ENCODE results near the gene ATAD3C.
A peak's percentile ranks its signal among the peaks of the same experiment; 100 is the strongest.

DNA sequence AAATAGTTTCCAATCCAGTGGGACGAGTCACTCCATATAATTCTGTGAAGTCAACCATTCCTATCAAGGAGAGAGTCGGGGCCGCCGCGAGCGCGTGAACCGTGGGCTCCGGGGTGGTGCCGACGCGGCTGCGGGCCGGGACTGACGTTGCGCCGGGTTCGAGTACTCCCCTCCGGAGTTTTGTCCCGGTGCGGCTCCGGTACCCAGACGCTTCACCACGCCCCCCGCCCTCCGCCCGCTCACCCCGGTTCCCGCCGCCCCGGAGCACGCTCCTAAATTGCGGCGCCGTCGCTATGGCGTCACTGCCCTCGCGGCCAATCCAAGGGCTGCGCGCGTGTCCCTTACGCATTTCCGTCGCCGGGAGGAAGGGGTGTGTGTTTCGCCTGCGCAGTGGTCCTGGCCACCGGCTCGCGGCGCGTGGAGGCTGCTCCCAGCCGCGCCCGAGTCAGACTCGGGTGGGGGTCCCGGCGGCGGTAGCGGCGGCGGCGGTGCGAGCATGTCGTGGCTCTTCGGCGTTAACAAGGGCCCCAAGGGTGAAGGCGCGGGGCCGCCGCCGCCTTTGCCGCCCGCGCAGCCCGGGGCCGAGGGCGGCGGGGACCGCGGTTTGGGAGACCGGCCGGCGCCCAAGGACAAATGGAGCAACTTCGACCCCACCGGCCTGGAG, 22.0 kb downstream of the ATAD3C start, which contains the start of gene ATAD3B:
- TF ChIP-seq, protein P1, sequence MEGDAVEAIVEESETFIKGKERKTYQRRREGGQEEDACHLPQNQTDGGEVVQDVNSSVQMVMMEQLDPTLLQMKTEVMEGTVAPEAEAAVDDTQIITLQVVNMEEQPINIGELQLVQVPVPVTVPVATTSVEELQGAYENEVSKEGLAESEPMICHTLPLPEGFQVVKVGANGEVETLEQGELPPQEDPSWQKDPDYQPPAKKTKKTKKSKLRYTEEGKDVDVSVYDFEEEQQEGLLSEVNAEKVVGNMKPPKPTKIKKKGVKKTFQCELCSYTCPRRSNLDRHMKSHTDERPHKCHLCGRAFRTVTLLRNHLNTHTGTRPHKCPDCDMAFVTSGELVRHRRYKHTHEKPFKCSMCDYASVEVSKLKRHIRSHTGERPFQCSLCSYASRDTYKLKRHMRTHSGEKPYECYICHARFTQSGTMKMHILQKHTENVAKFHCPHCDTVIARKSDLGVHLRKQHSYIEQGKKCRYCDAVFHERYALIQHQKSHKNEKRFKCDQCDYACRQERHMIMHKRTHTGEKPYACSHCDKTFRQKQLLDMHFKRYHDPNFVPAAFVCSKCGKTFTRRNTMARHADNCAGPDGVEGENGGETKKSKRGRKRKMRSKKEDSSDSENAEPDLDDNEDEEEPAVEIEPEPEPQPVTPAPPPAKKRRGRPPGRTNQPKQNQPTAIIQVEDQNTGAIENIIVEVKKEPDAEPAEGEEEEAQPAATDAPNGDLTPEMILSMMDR (IDR thresholded peaks at IDR 0.05 in 8 of 11, conservative IDR thresholded peaks at IDR 0.05 in 3 of 11) = peak in 1 of 11 experiments; percentile 33
- peak; percentile 93 to 94 (median 93) for TF ChIP-seq POLR2AphosphoS5 (IDR thresholded peaks at IDR 0.05)

Measured in spleen (tissue), 7 donors.